ENCODE results near the gene HECTD4. TPM values are rescaled to one million over a fixed set of nuclear protein-coding genes. Genes with fewer than 3 reads are reported as not detected.

Gene HECTD4
- total RNA-seq, 2 donors from 2014 or later = 54.3 to 60.9 TPM

GRCh38 chr12:112140728-112141127 is 241.5 kb downstream of the HECTD4 start:
- no peak for ATAC-seq
- H3K9me3 ChIP-seq (ENCODE audit: control insufficient read depth, low read length, poor library complexity, severe bottlenecking) = no peaks in the 10 kb centered on the region

GRCh38 chr12:112134731-112135130 is 247.5 kb downstream of the HECTD4 start:
- Mint-ChIP-seq H3K27me3 (no peaks in the 10 kb centered on the region), H3K36me3 (ENCODE audit: low read depth) (no peaks in the 10 kb centered on the region), H3K4me1 (peaks cover 15% of the 10 kb centered on the region), H3K27ac (no peak overlapping the region), H3K4me3 (no peak overlapping the region)
- no peaks in the 10 kb centered on the region for H3K9me3 ChIP-seq (ENCODE audit: control insufficient read depth, low read length, poor library complexity, severe bottlenecking)
- ATAC-seq (no peak), DNase-seq (no peak)

More at GRCh38 chr12:112140728-112141127, 241.5 kb downstream of the HECTD4 start:
- Mint-ChIP-seq H3K27ac (peak overlapping the region; percentile 75), H3K27me3 (no peaks in the 10 kb centered on the region), H3K36me3 (ENCODE audit: low read depth) (no peaks in the 10 kb centered on the region), H3K4me1 (peaks cover 6% of the 10 kb centered on the region), H3K4me3 (no peak overlapping the region)
- DNase-seq = no peak

GRCh38 chr12:112133418-112133817 is 248.8 kb downstream of the HECTD4 start:
- peaks cover 22% of the 10 kb centered on the region for H3K4me1 Mint-ChIP-seq

GRCh38 chr12:112131686-112132085 is 250.5 kb downstream of the HECTD4 start:
- H3K36me3 Mint-ChIP-seq (ENCODE audit: low read depth) = peaks cover 3% of the 10 kb centered on the region
- no peaks in the 10 kb centered on the region for H3K27me3 Mint-ChIP-seq
- DNase-seq (no peak), ATAC-seq (no peak)
- no peak overlapping the region for H3K4me3 Mint-ChIP-seq
- peaks cover 28% of the 10 kb centered on the region for H3K4me1 Mint-ChIP-seq
- H3K9me3 ChIP-seq (ENCODE audit: control insufficient read depth, low read length, poor library complexity, severe bottlenecking) = no peaks in the 10 kb centered on the region
- peak overlapping the region; percentile 87 for H3K27ac Mint-ChIP-seq

More at GRCh38 chr12:112133418-112133817, 248.8 kb downstream of the HECTD4 start:
- no peaks in the 10 kb centered on the region for H3K36me3 Mint-ChIP-seq (ENCODE audit: low read depth)
- no peaks in the 10 kb centered on the region for H3K27me3 Mint-ChIP-seq
- ATAC-seq (no peak), DNase-seq (no peak)
- no peak overlapping the region for H3K27ac Mint-ChIP-seq
- H3K4me3 Mint-ChIP-seq = no peak overlapping the region
- H3K9me3 ChIP-seq (ENCODE audit: control insufficient read depth, low read length, poor library complexity, severe bottlenecking) = no peaks in the 10 kb centered on the region

GRCh38 chr12:112130441-112130998 is 251.7 kb downstream of the HECTD4 start:
- Mint-ChIP-seq H3K4me3 (peak overlapping the region; percentile 31), H3K36me3 (ENCODE audit: low read depth) (peaks cover 3% of the 10 kb centered on the region), H3K27me3 (no peaks in the 10 kb centered on the region), H3K27ac (peak overlapping the region; percentile 87), H3K4me1 (peaks cover 32% of the 10 kb centered on the region)
- ATAC-seq (peak; percentile 89), DNase-seq (no peak)
- no peaks in the 10 kb centered on the region for H3K9me3 ChIP-seq (ENCODE audit: control insufficient read depth, low read length, poor library complexity, severe bottlenecking)

- ATAC-seq = no peak
- Mint-ChIP-seq H3K27me3 (peaks cover under 1% of the 10 kb centered on the region), H3K27ac (peak overlapping the region; percentile 87), H3K36me3 (ENCODE audit: low read depth) (peaks cover 3% of the 10 kb centered on the region), H3K4me3 (peak overlapping the region; percentile 92), H3K4me1 (peaks cover 27% of the 10 kb centered on the region)
- no peak for DNase-seq
- no peaks in the 10 kb centered on the region for H3K9me3 ChIP-seq (ENCODE audit: control insufficient read depth, low read length, poor library complexity, severe bottlenecking)
Observed at GRCh38 chr12:112126911-112127310, 255.3 kb downstream of the HECTD4 start.

GRCh38 chr12:112126000-112126438 is 256.2 kb downstream of the HECTD4 start:
- Mint-ChIP-seq H3K4me3 (peak overlapping the region; percentile 92), H3K27me3 (peaks cover 5% of the 10 kb centered on the region), H3K4me1 (peaks cover 23% of the 10 kb centered on the region), H3K36me3 (ENCODE audit: low read depth) (peaks cover 3% of the 10 kb centered on the region), H3K27ac (peak overlapping the region; percentile 87)
- ATAC-seq (no peak), DNase-seq (no peak)
- no peaks in the 10 kb centered on the region for H3K9me3 ChIP-seq (ENCODE audit: control insufficient read depth, low read length, poor library complexity, severe bottlenecking)

- peaks cover 5% of the 10 kb centered on the region for H3K27me3 Mint-ChIP-seq
- ATAC-seq (peak; percentile 99), DNase-seq (peak; percentile 95 to 98 (median 97))
- peaks cover 21% of the 10 kb centered on the region for H3K4me1 Mint-ChIP-seq
- H3K27ac Mint-ChIP-seq = peak within 1 kb of the TSS; percentile 87
- H3K4me3 Mint-ChIP-seq = peak within 1 kb of the TSS; percentile 92
- H3K36me3 Mint-ChIP-seq (ENCODE audit: low read depth) = peaks cover 4% of the 10 kb centered on the region
- H3K9me3 ChIP-seq (ENCODE audit: control insufficient read depth, low read length, poor library complexity, severe bottlenecking) = no peaks in the 10 kb centered on the region
Observed at GRCh38 chr12:112125250-112125999, 256.8 kb downstream of the HECTD4 start, which contains the start of gene TRAFD1. Gene TRAFD1 (plus strand): TSS chr12:112125560. CDS start chr12:112130523, 4,963 bp downstream.

- peak overlapping the region; percentile 87 for H3K27ac Mint-ChIP-seq
- ATAC-seq (no peak), DNase-seq (no peak)
- H3K27me3 Mint-ChIP-seq = peaks cover 5% of the 10 kb centered on the region
- peaks cover 20% of the 10 kb centered on the region for H3K4me1 Mint-ChIP-seq
- H3K36me3 Mint-ChIP-seq (ENCODE audit: low read depth) = peaks cover 4% of the 10 kb centered on the region
- no peaks in the 10 kb centered on the region for H3K9me3 ChIP-seq (ENCODE audit: control insufficient read depth, low read length, poor library complexity, severe bottlenecking)
- peak overlapping the region; percentile 92 for H3K4me3 Mint-ChIP-seq
Observed at GRCh38 chr12:112124918-112125249, 257.3 kb downstream of the HECTD4 start.

- peaks cover 4% of the 10 kb centered on the region for H3K36me3 Mint-ChIP-seq (ENCODE audit: low read depth)
- peaks cover 5% of the 10 kb centered on the region for H3K27me3 Mint-ChIP-seq
- DNase-seq (no peak), ATAC-seq (no peak)
- H3K9me3 ChIP-seq (ENCODE audit: control insufficient read depth, low read length, poor library complexity, severe bottlenecking) = no peaks in the 10 kb centered on the region
- H3K4me1 Mint-ChIP-seq = peaks cover 13% of the 10 kb centered on the region
- H3K27ac Mint-ChIP-seq = no peak overlapping the region
- H3K4me3 Mint-ChIP-seq = no peak overlapping the region
Observed at GRCh38 chr12:112122823-112123690, 259.2 kb downstream of the HECTD4 start.

GRCh38 chr12:112121780-112122565 is 260.3 kb downstream of the HECTD4 start:
- Mint-ChIP-seq H3K36me3 (ENCODE audit: low read depth) (peaks cover 3% of the 10 kb centered on the region), H3K27ac (no peak overlapping the region), H3K27me3 (peaks cover 5% of the 10 kb centered on the region), H3K4me3 (no peak overlapping the region), H3K4me1 (peaks cover 12% of the 10 kb centered on the region)
- no peaks in the 10 kb centered on the region for H3K9me3 ChIP-seq (ENCODE audit: control insufficient read depth, low read length, poor library complexity, severe bottlenecking)
- no peak for ATAC-seq
- DNase-seq = no peak

- no peaks in the 10 kb centered on the region for H3K9me3 ChIP-seq (ENCODE audit: control insufficient read depth, low read length, poor library complexity, severe bottlenecking)
- Mint-ChIP-seq H3K4me1 (peaks cover 9% of the 10 kb centered on the region), H3K27ac (no peak overlapping the region), H3K27me3 (peaks cover 5% of the 10 kb centered on the region), H3K36me3 (ENCODE audit: low read depth) (peaks cover 2% of the 10 kb centered on the region), H3K4me3 (no peak overlapping the region)
- DNase-seq (no peak), ATAC-seq (no peak)
Observed at GRCh38 chr12:112117685-112118084, 264.5 kb downstream of the HECTD4 start.

Data from T-helper 17 cell (primary cell).